ENCODE measurements around the gene FARS2.

FARS2 gene

DNA sequence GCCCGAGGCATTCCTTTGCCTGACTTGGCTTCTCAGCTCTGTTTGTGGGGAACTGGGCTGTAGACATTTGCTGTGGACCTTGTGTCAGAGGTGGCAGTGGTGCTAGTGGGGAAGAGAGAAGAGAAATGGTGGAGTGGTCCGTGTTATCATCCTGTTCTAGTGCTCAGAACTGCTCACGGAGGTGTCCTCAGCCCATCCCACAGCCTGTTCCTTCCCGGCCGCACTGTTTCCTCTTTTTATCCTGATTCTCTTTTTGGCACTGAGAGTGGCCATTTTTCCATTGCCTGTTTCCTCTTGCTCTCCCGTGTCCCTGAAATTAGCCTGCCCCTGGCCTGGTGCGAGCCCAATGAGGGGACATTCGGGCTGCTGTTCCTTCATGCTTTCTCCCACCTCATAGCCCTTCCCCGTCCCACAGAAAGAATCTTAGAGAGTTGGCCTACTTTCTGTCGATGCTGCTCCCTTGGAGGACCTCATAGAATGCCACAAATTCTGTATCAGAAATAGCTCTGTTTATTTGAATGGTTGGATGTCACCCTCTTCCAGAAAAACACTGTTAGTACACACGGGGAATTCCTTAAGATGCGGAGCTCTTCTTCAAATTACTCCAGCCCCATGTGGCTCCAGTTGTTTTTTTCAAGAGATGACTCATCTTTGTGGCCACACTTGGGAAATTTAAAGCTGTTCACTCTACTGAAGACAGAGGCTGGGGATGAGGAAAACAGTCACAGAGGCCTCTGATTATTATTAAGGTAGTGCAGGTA, 26.1 kb downstream of the FARS2 start:
- no peak for DNase-seq (ENCODE audit: low read depth in 2 of 2)

DNA sequence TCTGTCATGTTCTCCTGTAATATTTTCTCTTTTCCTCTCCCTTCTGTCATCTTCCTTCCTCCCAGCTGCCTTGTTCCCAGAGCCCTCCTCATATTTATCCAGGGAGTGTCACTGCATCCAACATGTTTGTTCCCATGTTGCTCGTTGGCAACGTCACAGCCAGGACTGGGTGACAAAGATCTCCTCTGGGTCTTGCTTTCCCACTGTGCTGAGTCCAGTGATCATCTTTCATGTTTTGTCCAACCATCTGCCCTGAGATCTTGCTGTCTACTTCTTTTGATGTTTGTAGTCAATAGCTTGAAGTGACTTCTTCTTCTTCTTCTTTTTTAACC, 26.6 kb downstream of the FARS2 start:
- DNase-seq (ENCODE audit: low read depth in 2 of 2) = no peak

GRCh38 chr6:5290097-5290496, 28.8 kb downstream of the FARS2 start:
- DNase-seq (ENCODE audit: low read depth in 2 of 2) = no peak

DNA sequence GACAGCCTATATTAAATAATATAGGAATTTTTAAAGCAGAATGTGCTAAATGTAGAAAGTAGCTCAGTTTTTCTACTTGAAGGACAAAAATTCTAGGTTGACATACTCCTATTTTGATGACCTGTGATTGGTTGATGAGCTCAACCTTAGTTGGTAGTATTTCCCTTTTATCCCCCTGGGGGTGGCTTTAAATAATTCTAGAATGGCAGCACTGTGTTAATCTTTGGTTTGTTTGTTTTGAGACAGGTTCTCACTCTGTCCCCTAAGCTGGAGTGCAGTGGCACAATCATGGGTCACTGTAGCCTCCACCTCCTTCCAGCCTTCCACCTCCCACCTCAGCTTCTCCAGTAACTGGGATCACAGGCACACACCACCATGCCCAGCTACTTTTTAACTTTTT, 29.2 kb downstream of the FARS2 start:
- DNase-seq (ENCODE audit: low read depth in 2 of 2) = no peak

GRCh38 chr6:5292154-5292553, 30.8 kb downstream of the FARS2 start:
- no peak for DNase-seq (ENCODE audit: low read depth in 2 of 2)

DNA sequence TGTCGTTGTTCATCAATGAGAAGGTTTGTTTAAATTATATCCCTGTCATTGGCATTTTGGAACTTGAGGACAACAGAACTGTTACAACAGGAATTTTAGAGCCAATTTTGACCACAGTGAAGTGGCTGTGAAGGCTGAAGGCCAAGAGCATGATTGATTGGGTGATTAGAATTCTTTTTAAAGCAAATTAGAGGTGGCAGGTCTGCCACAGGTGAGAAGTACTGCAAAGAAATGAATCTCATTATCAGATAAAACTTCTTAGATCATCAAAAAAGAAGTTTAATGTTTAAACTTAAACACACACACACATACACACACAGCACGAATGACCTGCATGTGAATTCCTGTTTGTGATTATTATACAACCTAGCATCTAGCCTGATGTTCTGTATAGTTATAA, 32.4 kb downstream of the FARS2 start:
- DNase-seq (ENCODE audit: low read depth in 2 of 2) = no peak

GRCh38 chr6:5294392-5295211, 33.3 kb downstream of the FARS2 start:
- DNase-seq (ENCODE audit: low read depth in 2 of 2) = no peak

- no peak for DNase-seq (ENCODE audit: low read depth in 2 of 2)
Measured at GRCh38 chr6:5295623-5296022, 34.3 kb downstream of the FARS2 start.

DNA sequence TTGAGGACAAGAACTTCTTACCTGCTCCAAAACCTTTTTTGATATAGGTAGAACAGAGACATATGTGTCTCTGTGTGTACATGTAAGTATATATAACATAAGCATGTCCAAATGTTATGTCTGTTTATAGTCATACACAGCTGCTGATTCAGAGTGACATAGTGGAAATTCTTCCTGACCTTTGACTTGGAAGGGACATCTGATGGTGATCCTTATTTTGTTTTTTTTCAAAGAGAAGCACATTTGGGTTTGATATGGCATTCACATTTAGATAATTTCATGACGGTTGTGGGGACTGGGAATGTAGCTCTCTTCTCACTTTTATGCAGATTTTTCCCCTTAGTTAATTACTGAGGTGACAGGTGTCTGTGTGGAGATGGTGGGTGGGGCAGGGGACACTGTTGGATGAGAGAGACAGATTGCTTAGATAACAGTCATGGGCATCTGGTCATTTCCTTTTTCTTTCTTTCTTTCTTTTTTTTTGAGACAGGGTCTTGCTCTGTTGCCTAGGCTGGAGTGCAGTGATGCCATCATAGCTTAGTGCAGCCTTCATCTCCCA, 39.0 kb downstream of the FARS2 start:
- no peak for DNase-seq (ENCODE audit: low read depth in 2 of 2)

- peak; percentile 36 to 66 for DNase-seq (ENCODE audit: low read depth in 2 of 2)
Measured at GRCh38 chr6:5302220-5302946, 41.1 kb downstream of the FARS2 start.

DNA sequence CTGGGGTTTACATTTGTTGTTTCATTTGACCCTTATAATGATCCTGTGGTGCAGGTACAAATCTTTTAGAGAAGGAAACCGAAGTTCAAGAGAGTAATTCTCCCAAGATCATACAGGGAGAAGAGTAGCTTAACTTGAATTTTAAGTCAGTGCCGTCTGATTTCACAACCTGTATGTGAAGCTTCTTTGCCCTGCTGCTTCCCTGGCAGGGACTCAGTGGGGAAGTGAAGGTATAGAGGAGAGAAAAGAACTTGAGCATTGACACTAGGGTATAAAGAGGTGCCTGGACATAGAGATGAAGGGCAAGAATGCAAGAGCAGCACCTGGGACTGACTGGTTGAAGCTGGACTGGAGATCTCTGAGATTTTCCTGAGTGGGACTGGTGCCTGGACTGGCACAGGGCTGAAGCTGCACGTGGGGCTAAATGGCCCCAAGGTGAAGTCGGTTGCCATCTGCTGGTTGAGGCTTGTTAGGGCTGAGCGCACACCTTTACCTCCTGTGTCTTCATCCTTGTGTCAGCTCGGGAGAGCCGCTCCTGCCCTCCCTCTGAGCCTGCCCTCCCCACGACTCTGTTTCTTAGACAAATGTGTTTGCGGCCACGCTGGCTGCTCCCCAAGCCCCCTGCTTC, 41.8 kb downstream of the FARS2 start:
- peak; percentile 17 to 47 for DNase-seq (ENCODE audit: low read depth in 2 of 2)

DNA sequence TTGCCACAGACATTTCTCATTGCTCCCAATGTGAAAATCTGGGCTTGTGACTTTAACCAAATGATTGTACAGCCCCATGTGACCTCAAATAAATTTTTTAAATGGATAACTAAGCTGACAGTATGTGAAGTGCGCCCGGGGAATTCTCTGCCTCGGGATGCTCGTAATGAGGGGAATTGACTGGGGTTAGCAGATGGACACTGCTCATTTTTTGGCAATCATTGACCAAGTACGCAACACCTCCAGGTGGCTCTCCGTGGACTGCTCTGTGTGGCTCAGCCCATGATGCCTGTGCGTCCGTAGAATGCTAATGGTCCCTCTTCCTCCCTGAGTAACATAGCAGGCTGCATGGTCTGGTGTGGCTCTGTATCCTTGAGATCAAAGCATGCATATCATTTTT, 42.4 kb downstream of the FARS2 start:
- no peak for DNase-seq (ENCODE audit: low read depth in 2 of 2)

DNA sequence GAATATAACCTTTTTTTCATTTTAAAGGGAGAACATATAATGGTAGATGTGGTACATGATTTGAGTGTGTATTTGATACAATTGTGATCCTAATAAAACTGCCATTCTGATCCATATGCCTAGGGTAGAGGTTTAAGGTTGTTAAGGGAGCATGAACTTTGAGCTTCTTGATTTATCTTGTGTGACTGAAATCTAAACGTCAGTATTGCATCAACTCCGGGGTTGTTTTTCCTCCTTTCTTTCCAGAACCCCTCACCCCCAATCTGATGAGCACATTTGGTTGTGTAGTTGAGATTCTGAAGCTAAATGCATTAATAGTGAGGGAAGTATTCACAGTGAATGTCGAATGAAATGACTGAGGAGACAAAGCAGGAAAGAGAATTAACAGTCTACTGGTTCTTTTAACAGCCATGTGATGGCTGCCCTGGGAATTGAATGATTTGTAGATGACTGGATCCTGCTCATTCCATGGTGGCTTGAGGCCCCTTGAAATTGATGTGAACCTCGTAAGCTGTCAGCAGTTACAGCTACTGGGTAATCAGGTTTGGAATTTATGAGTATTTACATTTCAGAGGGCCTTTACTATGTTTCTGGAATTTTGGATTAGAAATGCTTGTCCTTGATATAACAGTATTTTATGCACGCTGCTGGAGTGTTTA, 44.8 kb downstream of the FARS2 start:
- no peak for DNase-seq (ENCODE audit: low read depth in 2 of 2)

GRCh38 chr6:5307058-5307457, 45.7 kb downstream of the FARS2 start:
- DNase-seq (ENCODE audit: low read depth in 2 of 2) = no peak

- DNase-seq (ENCODE audit: low read depth in 2 of 2) = no peak
Measured at GRCh38 chr6:5308066-5308465, 46.8 kb downstream of the FARS2 start.

DNA sequence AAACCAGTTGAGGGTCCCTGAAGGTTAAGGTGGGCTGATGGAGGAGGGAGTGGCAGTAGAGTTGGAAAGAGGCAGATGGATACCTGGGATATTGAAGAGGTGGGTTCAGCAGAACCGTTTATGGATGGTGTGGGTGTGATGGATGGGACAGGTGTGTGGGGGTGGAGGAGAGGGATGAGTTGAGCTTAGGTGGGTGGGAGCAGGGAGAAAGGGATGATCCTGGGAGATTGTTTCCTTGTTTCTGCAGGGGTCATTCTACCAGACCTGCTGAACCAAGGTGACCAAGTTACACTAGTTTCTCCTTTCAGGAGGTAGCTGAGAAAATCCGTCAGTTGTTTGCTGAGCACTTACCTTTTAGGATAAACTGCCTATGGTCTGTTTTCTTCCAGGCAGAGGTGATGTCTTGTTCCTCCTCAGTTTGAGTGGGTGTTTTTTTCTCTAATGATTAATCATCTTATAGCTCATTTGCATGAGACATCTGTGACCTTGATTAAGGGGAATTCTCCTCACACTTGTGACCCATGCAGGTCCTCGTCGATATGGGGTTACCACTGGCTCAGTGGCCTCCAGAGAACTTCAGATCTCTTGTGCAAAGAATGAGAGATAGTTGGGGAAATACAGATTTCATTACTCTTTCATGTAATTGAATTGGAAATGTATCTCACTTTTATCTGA, 53.0 kb downstream of the FARS2 start:
- DNase-seq (ENCODE audit: low read depth in 2 of 2) = no peak

- no peak for DNase-seq (ENCODE audit: low read depth in 2 of 2)
Measured at GRCh38 chr6:5315881-5316280, 54.6 kb downstream of the FARS2 start.

- DNase-seq (ENCODE audit: low read depth in 2 of 2) = no peak
Measured at GRCh38 chr6:5316951-5317350, 55.6 kb downstream of the FARS2 start.

GRCh38 chr6:5318617-5319272, 57.4 kb downstream of the FARS2 start:
- DNase-seq (ENCODE audit: low read depth in 2 of 2) = no peak

DNA sequence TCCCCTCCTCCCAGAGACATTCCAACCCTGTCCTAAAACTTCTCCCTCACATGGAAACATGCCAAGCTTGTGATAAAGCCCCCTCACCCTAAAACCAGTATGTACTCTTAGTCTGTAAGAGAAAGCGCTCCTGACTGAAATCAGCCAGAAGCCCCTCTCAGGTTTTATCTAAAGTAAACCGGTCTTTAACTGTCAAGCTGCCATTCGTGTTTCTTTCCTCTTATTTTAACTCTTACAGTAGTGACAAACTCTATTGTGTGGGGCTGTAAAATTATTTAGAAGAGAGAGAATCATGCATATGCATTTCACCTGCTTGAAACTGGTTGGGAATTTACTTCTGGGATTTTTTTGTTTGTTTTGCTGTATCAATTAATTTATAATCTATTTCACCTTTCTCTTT, 62.7 kb downstream of the FARS2 start:
- no peak for DNase-seq (ENCODE audit: low read depth in 2 of 2)
